Stimulated activated CD8-positive, alpha-beta memory T cell treated with anti-CD3 and anti-CD28 coated beads, Interleukin-4, amount 100 ng/mL, for 1 hour (primary cell): Measurements from ENCODE around the gene TBXAS1.

ENCODE experiments used
- DNase-seq, 2 donors: peaks; one replicate each; pipeline ENCODE4 v3.0.0-alpha.2; 2020; ENCODE audit warnings: low read depth in 2 of 2, low spot score in 1 of 2

Gene TBXAS1

DNA sequence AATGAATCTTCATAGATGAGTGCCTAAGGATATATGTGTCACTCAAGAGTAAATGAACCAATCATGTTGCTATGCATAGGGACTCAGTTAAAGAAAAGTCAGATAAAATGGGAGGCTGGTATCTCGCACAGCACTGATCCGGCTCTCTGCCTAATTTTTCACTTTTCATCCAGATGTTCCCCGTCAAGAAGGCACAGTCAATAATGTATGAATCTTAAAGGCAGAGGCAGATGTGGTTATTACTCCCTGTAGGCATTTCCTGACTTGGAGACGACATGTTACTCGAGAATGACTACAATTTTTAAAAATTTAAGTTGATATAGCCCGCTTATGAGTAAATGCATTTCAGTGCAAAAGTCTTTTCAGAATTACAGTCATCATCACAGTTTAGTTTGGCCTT lies 113.6 kb downstream of the TBXAS1 start:
- no peak for DNase-seq

DNA sequence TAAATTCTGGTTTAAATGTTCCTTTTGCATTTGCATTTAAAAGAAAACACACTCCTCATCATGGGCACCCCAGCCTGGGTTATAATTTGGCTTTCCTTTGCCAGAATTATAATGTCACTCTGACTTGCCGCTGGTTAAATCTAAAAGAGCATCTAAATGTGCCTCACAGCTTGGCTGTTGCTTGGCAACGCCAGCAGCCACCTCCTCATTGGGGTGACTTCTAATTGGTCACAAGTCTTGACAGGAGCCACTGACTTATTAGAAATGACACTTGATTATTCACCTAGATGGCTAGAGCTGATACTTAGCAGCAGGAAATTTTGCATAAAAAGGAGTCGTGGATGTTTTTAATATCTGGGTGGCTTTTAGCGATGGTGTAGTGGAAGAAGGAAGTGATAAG lies 114.3 kb downstream of the TBXAS1 start:
- no peak for DNase-seq

DNA sequence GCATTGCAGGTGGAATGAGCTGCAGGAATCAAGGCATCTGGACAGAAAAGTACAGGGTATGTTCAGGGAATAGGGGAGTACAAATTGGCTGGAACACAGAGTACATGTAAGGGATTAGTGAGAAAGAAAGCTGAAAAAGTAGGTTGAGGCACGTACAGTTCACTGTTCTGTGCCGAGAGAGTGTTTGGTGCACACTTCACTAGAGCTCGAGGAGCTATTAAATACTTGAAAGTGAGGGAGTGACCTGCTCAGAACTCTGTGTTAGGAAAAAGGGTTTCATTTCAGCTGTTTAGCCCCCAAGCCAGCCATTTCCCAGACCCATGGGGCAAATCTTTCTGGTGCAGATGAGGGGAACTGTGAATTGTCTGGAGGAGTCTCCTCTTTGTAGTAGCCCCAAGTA lies 115.2 kb downstream of the TBXAS1 start:
- DNase-seq: no peak

DNA sequence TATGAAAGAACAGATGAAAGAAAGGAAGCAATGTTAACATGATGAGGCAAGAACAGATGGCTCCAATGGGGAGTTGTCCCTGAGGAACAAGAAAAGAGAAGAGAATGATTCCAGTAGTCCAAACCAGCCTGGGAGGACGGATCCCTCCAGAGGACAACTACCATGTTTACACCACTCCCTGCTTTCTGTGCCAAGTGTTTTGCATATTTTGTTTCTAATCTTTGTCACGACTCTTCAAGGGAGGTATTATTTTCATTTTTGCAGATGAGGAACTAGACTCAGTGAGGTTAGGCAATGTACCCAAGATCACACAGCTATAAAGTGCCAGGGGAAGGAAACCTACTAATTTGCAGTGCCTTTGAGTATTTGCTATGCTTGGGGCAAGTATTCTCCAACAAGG lies 117.5 kb downstream of the TBXAS1 start:
- DNase-seq: no peak

DNA sequence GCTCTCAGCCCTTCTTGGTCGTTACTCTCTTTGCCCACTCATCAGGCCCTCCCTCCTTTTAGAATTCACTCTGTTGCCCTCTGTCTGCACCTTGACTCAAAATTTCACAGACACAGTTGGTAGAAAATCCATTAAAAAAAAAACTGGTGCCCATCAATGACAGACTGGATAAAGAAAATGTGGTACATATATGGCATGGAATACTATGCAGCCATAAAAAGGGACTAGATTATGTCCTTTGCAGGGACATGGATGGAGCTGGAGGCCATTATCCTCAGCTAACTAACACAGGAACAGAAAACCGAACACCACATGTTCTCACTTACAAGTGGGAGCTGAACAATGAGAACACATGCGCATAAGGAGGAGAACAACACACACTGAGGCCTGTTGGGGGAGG lies 118.0 kb downstream of the TBXAS1 start:
- DNase-seq: no peak

DNA sequence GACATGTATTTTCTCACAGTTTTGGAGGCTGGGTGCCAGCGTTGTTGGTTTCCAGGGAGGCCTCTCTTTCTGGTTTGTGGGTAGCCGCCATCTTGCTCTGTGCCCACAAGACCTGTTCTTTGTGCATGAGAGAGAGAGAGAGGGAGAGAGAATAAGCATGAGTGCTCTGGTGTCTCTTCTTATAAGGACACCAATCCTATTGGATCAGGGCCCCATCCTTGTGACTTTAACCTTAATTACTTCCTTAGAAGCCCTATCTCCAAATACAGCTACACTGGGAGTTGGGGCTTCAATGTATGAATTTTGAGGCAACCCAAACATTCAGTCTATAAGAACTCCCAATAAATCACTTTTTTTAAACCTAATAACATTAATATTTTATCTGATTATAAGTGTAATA lies 119.1 kb downstream of the TBXAS1 start:
- DNase-seq: no peak

DNA sequence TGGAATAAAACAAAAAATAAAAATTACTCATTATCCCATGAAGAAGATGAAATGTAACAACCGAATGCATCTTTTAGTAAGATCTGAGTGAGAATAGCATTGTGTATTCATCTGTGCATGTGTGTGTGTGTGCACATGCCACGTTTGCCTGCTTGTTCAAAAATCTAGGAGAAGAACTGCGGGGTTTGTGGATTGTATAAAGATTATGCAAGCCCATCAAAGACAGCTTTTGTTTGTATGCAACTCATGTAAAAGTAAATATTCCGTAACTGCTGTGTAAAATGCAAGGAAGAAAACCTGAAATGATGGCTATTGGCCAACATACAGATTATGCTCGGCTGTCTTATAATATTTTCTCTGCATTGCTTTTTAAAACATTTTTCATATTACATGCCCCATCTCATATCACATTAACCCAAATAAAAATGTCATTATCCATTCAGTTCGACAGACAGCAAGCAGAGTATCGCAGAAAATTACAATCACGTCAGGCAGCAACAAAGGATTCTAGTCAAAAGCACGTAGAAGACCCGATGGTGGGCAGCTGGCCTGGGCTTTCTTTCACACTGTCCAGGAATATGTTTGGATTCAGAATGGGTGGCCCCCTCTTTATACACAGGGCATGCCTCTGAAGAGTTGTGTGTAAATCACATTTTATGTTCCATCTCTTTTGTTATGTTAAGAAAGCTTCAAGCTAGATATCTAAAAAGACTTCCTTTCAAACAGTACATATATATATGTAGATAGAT lies 119.7 kb downstream of the TBXAS1 start:
- no peak for DNase-seq

DNA sequence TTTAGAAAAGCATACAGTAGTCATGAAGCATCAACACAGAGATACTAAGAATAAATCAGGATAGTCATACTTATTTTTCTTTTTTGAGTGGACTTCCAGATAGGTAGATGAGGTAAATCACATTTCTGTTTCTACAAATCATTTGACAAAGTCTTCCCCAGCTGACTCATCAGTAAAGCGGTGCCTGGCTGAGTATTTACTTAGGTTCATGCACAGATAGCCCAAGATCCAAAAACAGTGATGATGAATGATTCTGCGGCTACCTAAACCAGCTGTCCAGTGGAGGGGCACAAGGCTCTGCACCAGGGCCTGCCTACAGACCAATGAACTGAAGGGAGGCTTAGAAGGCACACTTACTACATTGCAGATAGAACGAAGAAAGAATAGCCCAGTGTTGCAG lies 120.6 kb downstream of the TBXAS1 start:
- DNase-seq: no peak

DNA sequence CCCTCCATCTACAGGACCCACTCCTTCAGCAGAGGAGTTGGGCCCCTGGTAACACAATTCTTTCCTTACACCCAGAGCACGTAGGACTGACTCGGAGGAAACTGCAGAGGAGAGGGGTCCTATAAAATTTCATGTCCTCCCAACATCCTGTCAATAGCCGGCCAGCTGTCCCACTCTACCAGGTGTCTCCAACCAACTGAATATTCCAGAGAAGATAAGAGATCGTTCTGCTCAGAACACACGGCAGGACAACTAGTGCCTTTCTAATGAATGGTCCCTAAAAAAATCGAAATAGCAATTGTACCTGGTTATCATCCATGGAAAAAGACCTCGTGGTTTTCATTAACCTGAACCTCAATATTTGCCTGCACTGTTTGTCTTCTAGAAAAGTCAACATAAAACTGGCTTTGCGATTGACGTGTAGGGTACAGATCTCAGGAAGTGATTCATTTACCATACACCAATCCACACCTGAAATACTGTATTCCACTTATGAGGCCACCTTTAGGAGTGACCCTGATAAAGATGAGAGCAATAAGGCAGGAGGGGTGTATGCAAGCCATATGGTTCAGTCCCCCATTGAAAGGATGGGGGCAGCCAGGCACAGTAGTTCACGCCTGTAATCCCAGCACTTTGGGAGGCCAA lies 121.9 kb downstream of the TBXAS1 start:
- no peak for DNase-seq

DNA sequence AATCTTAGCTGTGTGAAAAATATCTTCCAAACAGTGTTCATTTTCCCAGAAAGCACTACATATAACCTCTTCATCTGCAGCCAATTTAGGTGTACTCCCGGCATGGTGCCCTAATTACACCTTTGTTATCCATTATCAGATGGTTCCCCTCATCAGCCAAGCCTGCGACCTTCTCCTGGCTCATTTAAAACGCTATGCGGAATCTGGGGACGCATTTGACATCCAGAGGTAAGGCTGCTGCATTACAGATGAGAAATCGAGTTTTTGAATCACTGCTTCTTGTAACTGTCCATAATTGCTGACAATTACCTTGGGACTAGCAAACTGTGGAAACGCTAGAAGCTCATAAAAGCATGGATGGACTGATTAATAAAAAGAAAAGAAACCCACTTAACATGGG lies 124.2 kb downstream of the TBXAS1 start:
- DNase-seq: no peak

DNA sequence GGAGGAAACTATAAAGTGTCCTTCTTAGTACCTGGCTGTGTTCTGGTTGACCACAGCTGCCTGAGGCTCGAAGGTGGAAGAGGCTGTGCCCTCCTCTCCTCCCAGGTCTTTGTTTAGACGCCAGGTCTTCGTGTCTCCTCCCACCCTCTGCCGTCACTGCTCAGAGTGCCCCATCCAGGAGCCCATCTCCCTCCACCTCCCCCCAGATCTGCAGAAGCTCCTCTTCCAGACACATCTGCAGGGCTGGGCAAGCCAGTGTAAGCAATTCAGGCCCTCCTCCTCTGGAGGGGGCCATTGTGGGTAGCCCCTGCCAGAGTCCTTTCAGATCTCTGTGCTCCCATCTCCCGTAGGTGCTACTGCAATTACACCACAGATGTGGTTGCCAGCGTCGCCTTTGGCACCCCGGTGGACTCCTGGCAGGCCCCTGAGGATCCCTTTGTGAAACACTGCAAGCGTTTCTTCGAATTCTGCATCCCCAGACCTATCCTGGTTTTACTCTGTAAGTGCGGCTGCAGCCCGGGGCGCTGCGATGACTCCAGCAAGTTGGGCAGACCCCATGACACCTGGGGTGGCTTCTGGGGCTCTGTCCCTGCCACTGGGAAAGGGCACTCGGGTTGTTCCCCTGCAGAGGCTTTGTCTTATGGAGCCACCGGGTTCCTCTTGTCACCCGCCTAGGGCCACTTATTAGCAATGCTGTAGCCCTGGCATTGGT lies 126.2 kb downstream of the TBXAS1 start:
- DNase-seq: no peak

DNA sequence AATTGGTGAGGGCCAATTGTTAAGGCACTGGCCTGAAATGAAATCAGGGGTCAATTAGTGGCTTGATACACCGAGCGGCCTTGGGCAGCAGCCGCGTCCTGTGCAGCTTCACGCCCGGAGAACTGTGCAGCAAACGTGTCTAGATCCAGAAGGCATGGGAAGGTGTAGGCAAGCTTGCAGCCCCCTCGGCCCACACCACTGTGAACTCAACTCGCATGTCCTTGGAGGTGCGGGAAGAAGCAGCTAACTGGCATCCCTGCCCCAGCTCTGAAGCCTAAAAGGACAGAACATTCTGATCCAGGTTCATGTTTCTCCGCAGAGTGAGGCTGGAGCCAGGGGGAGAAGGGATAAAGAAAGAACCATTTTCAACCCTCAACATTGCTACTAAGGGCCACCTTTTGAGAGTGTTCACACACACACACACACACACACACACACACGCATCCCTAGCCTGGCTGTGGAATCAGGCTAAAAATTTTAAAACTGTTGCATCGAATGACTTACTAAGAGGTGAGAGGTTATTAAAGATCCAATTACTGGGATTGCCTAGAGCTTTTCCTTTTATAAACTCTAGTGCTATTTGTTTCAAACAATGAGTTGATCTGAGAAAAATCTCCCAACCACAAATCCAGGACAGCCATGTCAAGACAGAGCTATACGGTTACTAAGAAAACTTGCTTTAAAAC lies 129.7 kb downstream of the TBXAS1 start:
- no peak for DNase-seq

DNA sequence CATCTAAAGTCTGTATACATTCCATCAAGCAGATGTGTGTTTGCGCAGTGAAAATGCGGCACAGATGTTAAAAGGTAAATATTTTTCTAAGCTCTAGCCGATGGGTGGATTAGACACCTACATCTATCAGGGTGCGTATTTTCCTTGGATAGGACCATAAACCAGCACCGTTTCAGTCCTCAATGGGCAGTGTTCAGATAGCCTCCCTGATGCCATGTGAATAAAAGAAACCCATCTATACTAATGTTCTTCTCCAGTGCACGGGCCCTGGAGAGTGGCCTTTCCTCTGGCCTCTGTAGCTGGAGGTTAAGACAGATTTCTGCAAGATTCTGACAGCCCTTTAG lies 130.2 kb downstream of the TBXAS1 start:
- DNase-seq: no peak

DNA sequence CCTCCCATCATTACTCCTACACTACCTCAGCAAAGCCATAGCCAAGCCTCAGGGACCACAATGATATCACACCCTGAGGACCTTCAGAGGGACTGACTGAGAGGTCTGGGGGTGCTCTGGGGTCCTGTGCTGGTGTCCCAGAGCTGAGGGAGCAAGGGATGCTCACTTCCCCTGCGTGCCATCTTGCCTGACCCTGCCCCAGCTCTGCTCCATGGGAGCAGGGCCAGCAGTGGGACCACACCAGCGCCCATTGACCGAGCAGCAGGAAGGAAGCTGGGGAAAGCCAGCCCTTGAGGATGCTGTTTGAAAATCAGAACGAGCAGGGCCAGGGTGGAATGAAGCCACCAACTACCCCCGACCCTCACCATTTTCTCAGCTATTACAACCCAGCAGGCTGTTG lies 130.7 kb downstream of the TBXAS1 start:
- no peak for DNase-seq

DNA sequence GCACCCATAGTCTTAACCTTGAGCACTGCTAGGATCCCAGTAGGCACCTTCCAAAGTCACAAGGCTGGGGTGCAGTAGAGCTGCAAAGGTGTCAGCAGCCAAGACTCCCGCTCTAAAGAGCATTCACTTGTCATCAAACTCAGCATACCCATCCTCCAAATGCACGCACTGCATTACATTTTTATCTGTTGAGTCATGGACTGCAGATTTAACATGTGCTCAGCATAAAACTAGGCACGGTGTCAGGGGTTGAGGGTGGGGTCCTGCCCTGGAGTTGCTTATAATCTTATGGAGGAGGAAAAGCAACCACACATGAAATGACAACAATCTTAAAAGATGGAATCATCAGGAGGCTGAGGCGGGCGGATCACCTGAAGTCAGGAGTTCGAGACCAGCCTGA lies 131.1 kb downstream of the TBXAS1 start:
- DNase-seq: no peak

DNA sequence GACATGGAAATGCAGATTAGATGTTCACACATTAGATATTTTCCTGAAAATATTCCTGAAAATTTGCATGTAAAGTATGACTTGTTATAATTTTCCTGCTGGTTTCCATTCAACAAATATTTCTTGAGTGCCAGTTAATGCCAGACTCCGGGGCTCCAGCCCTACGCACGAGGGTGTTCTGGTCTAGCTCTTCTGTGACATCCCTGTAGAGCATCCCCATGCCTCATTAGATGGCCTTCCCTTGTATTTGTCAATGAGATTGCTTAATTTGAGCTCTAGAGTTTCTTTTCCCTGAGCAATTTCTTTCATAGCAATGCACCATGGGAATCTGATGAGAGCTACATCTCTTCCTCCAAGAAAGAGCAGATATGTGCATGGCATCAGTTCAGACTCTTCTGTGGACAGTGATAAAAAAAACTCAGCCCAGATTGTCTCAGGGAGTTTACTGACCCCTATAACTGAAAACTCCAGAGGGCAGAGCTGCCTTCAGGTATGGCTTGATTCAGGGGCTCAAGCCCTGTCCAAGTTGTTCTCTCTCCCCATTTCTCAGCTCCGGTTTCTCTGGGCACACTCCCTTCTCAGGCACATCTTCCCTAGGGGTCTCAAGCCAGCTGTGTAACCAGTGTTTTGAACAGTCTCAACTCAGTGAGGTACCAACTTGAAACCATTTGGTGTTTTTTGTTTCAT lies 137.0 kb downstream of the TBXAS1 start:
- DNase-seq: no peak

DNA sequence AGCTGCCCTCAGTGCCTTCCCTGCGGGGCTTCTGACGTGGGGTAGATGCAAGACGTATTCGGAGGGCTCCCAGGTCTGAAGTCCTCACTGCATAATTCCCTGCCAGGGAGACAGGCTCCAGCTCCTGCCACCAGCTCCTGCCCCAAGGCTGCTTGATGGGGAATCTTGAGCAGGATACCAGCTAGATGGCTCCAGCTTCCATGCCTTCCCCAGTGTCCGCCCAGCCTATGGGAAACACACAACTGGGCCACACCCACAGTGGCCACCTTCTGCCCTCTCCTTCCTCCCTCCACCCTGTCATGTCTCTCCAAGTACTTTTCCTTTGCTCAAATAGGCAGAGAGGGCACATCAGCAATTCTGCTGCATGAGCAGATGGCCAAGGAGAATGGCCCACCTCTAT lies 137.9 kb downstream of the TBXAS1 start:
- DNase-seq: no peak

DNA sequence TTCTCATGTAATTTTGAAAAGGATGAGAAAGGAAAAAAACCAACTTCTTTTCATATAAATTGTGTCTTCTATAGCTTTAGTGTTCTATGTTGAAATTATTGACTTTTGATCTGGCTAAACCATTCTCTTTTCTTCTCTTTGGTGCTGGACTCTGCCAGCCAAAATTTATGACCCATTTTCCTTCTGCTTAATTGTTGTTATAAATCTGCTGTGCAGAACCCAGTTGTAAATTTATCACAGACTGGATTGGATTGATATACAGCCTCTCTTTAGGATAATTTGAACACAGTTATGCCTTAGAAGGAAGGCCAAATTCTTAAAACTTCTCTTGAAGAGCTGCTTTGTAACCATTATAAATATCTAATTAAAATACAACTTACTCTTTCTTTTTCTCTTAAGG lies 139.9 kb downstream of the TBXAS1 start:
- no peak for DNase-seq

DNA sequence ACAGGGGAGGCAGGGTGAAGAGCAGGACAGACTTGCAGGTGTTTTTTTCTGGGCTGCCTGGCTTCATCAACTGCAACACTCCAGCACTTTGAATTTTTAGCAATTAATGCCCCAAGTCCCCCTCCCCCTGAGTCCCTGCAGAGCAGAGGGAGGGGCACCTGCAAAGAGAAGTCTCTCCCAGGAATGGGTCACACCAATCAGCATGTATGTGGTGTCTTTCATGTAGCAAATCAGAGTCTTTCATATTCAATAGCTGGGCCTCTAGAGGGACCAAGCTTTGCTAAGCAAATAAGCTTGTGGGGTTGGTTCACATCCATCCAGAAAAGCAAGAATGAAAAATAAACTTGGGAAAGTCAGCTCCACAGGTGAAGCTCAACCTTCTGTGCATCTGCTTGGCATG lies 143.0 kb downstream of the TBXAS1 start:
- no peak for DNase-seq

DNA sequence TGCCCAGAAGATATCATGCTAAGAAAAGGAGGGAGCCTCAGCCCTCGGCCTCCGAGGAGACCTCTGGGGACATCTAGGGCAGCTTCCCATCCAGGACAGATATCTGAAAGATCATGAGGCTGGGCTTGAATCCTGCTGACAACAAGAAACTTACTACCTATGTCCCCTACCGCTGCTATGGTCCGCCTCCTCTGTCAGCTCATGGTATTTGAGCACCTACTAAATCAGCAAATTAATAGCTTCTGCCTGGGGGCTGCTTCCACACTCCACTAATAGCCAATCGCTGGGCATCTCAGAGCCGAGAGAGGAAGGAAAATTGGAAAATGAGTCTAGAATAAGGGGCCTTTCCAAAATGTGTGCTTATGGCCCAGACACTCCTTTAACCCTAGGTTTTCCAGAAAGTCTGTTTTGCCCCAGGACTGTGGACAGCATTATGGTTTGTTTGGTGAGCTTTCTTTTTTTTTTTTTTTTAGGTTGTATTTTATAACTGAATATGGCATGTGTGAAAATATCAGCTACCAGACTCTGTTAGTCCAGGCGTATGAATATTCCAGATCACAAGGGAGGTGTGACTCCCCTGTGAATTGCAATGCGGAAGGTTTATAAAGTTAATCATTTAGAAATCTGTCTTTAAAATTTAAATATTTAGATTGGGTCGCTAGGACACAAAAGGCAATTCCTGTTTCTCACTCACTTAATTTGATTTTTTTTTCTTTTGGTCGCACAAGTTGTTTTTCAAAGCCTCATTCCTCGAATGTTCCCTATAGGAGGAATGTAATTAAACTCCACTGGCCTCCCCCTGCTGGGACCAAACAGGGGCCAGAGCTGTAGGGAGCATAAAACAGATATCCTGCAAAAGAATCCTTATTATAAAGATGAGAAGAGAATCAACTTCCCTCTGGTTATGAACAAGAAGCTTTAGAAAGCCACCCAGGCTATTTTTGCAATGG lies 144.3 kb downstream of the TBXAS1 start:
- no peak for DNase-seq
